HTERT RPE-1 (cell line): ENCODE data around the gene CSMD2.

Source experiments
- in situ Hi-C: fragments of 300-500 bp; cut with MboI; formaldehyde crosslinking; loops from 4 replicates; pipeline ENCODE4 v1.14.3; 2020; ENCODE audit warnings: low sequenced_read_pairs

The CSMD2 gene

DNA sequence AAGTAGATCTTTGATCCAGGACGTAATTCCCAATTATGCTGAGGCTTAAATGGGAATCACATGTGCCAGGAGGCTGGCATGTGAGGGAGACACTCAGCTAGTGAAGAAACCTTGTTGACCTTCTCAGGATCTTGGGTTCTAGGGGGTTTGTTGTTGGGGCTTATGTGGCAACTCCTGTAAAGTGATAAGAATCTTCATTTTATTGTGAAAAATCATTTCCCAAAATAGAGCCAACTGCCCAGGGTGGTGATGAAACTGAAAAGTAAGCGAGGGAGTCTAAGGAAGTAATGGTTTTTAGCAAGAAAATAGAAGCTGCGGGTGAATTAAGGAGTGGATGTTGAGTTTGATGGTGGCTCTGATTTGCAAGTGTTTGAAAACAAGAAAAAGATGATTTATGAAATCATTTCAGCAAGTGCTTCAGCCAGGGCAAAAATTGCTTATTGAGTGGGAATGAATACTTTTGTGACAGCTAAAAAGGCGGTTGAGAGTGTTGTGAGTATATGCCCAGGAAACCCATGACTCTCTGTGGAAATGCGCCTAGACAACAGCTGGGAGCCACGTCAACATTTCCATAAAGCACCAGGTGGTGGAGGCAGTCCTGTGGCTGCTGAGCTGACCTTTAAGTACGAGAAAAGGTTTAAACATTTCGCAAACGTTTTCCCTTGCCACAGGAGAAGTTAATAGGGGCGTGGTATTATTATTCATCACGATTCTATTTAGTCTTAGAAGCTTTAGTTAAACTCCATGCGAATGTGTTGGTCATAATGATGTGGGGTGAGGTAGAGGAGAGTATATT, 198.5 kb downstream of the CSMD2 start:
- in situ Hi-C loops: no loop called here

DNA sequence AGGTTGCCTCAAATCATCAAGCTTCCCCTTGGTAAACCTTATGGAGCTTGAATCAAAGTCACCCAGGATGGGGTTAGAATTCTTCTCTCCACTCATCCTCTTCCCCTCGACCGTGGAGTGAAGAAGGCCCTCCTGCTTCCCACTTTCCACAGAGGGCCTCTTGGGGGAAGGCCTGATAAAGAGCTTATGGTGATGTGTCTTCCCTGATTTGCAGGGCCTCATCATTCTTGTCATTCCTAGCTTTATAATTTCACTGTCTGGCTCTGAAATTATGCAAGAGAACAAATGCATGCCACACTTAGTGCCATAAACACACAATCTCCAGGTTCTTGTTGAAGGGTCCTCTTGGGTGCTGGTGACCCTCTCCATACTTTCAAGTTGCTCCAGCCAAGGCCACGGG, 199.9 kb downstream of the CSMD2 start:
- in situ Hi-C loops: no loop called here

DNA sequence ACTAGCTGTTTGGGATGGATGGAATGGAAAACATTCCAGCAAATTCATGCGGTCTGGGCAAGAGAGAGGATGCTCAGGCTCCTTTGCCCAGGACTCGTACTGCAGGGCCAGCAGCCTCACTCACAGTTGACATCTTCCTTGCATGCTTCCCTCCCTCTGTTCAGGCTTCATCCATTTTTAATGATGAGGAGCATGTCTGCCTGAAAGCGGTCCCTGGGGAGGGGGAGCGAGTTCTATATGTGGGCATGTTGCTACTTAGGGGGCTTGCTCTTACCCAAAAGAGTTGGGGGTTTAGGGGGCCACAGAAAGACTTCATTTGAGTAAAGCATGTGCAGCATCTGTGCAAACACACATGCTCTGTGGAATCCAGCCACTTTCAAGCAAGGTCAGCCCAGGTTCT, 203.0 kb downstream of the CSMD2 start:
- in situ Hi-C loops: no loop called here

DNA sequence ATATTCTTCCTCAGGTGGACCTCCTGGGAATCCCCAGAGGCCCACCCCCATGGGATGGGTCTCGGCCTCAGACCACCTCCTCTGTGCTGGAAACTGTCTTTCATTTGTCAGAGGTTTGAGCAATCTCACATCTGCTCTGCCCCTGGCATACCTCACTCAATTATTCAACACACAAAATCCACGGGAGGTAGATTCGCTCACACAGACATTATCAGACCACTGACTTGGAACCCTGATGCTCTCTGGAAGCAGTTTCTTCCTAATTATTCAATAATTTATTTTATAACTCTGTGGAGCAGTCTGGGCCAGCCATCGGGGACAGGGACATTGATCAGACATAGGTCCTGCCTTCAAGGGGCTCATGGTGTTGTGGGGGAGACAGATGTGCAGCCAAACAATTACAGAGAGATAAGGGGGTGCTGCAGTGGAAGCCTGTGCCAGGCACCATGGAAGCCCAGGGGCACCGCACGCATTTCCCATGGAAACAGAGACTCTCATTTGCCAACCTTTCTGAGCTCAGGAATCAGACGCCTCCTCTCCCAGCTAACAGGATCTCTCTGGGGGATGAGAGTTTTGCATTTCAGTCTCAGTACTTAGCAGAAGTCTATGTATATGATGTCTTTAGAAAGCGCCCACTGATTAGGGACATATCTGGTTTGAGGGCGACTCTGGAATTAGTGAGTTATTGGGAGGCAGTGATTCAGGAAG, 204.7 kb downstream of the CSMD2 start:
- in situ Hi-C loops: no loop called here

DNA sequence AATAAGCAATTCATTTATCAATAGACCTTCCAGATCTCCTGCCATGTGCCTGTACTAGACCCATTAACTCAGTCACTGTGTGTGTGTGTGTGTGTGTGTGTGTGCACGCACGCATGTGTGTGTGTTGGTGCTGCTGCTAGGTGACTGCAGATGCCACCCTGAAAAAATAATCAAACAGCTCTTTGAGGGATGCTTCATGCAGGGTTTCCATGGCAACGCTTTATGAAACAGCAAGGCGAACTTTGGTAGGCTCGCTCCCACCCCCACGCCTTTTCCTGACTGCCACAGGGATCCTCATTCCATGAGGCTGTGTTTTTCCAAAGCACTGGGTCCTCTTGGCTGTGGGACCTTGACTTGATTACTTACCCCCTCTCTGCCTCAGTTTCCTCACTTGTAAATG, 207.2 kb downstream of the CSMD2 start:
- in situ Hi-C loops: no loop called here

DNA sequence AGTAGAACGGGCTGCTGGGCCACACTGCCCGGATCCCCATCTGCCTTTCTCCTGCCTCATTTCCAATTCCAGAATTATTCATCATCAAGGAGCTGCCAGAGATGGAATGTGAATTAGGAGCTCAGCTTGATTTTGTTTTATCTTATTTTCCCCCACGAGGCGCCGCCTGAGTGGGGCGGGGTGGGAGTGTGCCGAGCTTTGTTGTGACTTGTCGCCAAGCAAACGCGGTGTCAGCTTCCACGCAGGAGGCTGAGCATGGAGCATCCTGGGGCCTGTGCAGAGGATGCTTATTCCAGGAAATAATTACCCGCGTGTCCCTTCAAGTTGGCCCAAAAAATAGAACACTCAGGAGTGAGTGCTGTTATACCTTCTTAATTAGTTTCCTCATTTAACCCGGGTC, 209.9 kb downstream of the CSMD2 start:
- in situ Hi-C loops: no loop called here

DNA sequence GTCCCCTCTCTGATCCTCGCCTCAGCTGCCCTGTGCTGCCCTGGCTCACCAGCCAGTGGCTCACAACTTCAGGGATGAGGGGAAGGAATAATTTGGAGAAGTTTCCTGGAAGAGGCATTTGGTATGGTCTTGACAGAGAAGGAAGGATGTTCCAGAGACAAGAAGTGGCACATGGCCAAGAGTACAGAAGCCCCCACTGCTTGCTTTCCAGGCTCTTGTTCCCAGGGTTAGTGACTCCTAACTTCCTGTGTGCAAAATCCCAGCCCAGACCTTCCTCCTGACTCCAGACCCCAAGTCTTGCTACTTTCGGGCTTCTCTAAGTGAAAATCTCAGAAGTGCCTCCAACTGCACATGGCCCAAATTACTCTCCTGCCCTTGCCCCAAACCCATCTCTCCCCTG, 215.5 kb downstream of the CSMD2 start:
- in situ Hi-C loops: no loop called here

DNA sequence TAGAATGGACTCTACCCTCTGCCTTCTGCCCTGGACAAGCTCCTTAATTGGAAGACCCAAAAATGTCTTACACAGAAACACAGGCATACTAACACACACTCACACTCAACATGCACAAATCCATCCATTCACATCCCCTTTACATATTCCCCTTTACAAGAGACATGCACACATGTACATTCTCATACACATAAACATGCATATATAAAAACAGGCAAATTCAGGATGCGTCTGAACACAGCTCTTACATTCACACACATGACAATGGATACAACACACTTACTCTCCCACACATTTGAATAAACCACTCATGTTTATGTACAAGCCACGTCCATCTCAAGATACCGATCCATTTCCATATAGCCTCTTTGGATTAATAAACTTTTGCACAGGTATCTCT, 216.7 kb downstream of the CSMD2 start:
- in situ Hi-C loops: no loop called here

DNA sequence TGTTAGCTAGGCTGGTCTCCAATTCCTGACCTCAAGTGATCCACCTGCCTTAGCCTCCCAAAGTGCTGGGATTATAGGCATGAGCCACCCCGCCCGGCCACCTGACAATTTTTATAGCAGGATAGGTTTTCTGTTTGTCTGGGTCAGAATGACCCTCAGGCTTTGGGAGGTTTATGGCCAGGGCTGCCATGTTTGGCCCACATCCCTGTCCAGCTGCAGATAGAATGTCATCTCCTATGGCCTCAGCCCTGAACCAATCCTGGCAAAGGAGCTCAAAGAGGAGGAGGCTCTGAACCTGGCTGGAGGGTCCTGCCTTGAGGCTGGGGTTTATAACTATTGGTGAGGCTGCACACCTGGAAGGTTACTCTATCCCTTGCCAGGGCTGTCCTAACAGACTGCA, 218.2 kb downstream of the CSMD2 start:
- in situ Hi-C loops: no loop called here

DNA sequence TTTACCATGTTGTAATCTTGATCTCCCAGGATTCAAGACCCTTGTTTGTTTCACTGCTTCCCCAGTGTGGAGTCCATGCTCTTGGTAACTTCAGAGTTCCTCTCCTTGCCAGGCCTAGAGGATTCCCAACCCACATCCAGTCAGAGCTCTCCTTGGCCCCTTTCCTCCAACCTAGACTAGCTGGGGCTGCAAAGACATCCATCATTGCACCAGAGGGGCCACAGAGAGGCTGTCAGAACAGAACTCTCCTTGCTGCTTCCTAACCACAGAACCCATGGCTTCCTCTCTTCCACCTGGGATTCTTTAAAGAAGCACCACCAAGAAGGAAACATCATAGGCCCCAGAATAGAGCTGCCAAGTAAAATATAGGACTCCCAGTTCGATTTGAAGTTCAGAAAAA, 220.2 kb downstream of the CSMD2 start:
- in situ Hi-C loops: no loop called here

DNA sequence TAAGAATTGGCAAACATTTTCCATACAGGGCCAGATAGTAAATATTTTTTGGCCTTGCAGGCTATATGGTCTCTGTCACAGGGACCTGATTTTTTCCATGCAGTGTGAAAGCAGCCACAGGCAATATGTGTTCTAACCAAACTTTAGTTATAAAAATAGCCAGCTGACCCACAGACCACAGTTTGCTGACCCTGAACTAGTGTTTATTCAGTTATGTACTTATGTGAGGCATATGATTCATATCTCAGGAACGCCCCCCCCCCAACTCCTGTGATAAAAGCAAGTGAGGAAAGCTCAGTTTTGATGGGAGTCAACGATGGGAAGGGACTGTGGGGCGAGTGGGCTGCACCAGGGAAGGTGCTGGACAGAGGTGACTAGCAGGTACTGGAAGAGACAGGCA, 221.1 kb downstream of the CSMD2 start:
- in situ Hi-C loops: no loop called here

DNA sequence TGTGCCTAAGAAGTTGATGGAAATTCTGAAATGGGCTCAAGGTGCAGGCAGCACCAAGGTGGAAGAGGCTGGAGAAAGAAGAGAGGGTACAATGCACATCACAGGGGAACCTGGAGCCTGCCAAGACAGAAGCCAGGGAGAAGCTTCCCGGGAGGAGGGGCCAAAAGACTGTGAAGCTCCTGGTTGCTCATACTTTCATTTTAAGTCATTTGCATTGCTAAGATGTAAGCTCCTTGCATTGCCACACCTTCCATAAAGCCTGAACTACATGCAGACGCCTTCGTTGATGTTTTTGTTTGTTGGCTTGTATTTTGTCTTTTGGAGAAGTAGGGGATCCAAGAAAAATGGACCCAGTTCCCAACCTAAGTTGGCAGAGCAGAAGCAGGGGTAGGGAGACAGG, 232.2 kb downstream of the CSMD2 start:
- in situ Hi-C loops: no loop called here

DNA sequence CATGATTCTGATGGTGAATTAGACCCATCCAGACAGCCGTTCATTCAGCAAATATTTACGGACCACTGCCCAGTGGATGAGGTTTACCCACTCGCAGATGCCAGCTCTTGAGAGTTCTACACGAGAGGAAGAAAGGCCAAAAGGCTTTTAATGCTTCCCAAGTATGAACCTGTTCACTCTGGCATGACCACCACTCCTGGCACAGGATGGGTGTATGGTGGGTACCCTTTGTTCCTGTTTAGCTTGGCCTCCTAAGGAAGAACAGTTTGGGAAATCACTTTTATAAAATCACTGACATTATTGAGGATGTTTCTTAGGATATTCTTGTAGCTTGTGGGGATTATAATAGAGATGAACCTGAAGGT, 233.9 kb downstream of the CSMD2 start:
- in situ Hi-C loops: no loop called here

DNA sequence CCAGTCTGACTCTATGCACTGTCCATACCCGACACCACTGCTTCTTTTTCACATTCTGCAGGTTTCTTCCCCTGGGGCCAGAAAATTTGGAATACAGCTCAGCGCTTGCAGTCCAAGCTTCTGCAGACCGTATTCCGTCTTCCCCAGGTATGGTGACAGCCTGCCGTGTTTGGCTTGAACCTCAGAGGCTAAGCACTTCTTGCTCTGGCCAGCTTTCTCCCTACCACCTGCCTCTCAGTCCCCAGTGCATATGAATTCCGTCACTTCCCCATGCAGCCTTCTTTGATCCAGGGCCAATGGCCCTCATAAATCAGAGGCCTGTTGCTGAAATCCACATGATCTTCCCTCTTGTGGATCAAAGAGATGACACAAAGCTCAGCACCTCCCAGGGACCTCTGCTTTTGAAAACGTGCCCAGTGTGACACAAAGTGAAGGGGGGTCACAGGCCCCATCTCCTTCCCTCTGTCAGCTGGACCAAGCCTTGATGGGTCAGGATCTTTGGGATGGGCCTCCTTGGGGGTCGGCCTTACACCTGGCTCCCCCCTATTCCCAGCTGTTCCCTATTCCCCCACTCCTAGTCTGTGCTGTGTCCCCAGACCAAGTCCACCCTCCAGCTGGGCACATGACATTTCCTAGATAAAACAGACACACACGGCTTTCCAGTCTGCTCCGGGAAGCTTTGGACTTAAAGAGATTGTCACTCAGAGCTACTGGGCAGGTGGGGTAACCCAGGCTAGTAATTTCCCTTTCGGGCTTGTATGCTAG, 234.5 kb downstream of the CSMD2 start:
- in situ Hi-C loops: no loop called here

DNA sequence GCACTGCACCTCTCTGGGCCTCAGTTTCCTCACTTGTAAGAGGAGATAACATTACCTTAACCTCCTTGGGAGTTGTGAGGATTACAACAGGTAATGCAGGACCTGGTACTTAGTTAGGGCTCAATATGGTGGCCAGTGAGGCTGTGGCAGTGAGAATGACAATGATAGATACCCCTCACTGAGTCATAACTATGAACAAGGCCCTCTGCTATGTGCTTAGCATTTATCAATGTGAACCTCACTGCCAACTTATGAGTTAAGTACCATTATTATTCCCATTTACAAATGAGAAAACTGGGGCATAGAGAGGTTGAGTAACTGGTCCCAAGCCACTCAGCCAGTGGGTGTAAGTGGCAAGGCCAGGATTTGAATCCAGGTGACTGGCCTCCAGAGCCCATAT, 236.8 kb downstream of the CSMD2 start:
- in situ Hi-C loops: no loop called here

DNA sequence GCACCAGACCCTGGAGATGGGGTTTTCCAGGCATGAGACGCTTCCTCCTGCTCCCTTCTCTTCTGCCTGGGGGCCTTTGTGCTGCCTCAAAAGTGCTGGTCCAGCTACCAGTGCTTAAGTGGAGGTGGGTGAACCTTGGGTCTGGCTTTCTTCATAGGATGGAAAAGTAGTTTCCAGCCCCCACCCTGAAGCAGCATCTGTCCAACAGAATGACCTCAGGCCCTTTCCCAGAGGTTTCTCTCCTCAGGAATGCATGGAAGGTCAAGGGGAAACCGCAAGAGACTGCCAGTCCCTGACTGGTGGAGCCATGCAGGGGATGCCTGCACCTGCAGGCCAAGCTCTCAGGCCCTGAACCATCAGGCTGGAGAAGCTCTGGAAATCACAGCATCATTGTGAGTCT, 237.3 kb downstream of the CSMD2 start:
- in situ Hi-C loops: no loop called here

DNA sequence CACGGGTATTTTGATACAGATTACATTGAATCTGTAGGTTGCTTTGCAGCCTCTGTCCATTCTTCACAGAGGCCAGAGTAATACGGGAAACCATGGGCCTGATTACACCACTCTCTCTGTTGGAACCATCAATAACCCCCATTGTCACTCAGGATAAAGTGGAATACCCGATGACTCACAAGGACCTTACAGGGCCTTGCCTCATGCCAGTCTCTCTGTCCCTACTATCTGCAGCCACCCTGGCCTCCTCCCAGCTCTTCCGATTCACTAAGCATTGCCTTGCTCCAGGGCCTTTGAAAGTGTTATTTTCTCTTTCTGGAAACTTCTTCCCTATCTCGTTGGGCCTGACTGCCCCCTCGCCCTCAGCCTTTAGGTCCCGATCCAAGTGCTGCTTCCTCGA, 239.4 kb downstream of the CSMD2 start:
- in situ Hi-C loops: no loop called here

DNA sequence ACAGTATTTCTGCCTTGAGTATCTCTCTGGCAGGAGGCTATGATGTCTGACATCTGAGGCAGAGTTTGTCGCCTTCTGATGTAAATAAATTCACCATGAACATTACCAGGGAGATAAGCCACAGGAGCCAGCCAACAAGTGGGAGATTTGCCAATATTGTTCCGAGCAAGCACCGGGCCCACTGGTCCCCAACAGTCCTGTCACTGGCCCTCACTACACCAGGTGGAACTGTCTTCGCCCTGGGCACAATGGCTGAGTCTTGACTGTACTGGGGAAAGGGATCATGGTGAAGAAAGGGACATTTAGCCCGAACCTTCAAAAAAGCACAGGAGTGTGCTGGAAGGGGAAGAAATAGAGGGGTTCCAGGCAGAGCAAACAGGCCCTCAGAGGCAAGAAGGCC, 243.7 kb downstream of the CSMD2 start:
- in situ Hi-C loops: no loop called here

DNA sequence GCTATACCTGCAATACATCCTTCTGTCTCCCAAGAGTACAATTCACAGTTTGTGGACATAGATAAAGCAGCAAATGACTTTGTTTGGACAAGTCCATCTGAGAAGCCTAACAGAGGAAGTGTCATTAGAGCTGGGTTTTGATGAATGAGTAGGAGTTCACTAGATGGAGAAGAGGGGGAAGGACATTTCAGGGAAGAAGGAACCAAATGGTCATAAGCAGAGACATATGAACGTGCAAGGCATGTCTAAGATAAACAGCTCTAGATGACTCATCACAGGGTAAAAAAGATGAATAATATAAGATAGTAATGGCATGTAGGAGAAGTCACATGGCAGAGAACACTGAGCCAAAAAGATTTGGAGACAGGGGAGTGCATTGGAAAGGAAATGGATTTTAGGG, 246.7 kb downstream of the CSMD2 start:
- in situ Hi-C loops: no loop called here

DNA sequence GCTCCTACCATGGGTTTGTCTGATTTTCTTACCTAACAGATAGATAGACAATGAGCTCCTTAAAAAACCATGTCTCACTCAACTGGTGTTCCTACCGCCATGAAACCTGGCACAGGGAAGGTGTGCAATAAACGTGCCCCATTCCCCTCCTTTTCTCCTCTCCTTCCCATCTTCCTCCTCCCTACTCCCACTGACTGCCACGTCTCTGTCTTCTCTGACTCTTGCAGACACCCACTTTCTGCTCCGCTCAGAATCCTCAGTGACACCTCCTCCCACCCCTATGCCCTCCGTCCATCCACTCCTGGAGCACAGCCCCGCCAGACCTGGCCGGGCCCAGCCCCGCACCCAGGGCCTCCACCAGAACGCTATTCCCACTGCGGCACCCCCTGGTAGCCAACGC, 248.2 kb downstream of the CSMD2 start:
- in situ Hi-C loops: no loop called here

DNA sequence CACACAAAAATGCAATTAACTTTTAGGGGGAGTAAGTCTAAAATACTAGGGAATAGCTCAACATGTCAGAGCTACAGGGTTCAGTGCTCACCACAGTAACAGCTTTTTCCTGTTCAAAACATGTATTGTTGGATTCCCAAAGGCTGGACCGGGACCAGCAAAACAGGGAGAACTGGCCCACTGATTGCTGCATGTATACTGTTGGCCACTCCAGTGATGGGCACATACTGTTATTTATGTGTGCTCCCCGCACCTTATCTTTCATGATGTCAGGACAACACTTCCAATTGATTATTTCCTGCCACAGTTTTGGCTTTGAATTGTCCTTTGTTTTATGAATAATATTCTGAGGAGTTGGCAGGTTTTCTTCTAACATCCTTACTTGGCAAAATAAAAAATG, 250.5 kb downstream of the CSMD2 start:
- in situ Hi-C loops: no loop called here

DNA sequence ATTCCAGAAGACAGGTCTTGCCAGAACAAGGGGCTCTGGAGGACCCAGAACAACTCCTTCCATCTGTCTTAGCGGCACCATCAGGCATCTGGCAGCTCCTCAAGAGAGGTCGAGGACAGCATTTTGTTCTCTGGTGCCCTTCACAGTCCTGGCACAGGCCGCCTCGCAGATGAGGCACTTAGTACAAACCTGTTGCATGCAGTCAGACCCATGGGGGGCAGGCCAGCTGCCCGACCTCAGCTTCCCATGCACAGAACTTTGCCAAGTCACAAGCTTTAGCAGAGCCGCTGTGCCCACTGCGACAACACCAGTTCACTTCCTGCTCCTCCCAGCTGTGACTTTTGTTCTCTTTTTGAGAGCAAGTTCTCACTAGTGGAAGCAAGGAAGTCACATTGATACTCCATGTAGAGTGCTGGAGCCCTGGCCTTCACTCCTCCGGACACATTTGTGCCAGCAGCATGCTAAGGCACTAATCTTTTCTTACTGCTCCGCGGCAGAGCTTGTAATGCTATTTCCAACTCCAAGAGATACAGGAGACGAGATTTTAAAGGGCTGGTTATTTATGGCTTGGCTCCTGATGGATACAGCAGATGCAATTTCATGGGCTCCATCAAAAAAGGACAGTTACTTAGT, 256.6 kb downstream of the CSMD2 start:
- in situ Hi-C loops: no loop called here
